ENCODE results near the gene PRR23A.

Gene PRR23A

DNA sequence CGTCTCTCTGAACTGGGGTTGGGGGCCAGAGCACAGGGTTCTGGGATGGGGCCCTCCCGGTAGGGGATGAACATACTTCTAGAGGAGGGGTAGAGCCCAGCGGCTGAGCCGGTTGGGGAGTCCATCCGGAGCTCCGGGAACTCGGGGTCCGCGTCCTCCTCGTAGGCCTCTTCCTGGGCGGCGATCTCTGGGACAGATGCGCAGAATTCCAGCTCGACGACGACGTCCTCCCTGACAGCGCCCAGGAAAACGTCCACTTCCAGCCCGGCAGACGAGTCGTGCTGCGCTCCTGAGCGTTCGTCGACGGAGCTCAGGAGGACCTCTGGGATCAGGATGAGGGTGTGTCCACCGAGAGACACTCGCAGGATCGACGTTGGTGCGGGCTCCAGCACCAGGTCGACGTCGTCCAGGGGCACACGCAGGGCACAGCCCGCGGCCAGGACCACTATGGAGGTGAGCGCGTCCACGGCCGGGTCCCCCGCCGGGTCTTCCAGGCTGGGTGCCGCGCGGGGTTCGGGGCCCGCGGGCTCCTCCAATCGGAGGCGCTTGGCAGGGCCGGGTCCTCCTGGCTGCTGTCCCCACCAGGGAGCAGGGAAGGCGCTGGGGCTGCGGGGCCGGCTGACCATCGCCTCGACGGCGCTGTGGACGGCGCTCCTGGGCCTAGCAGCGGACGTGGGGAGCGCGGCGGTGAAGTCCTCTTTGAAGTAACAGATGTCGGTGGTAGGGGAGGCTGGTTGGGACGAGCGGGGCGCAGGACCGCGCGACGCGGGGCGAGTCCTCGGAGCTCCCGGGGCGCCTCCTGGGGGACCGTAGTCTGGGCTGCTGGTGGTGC lies 14.2 kb upstream of the PRR23A start:
- Histone ChIP-seq H3K4me1 (ENCODE audit: control insufficient read depth, insufficient read depth, low read length) (no peaks in the 10 kb centered on the region), H3K36me3 (ENCODE audit: control insufficient read depth, insufficient read depth, low read length) (no peaks in the 10 kb centered on the region), H3K4me3 (ENCODE audit: low read length) (no peak overlapping the region), H3K9me3 (ENCODE audit: control insufficient read depth, insufficient read depth, low read length) (no peaks in the 10 kb centered on the region), H3K27me3 (ENCODE audit: control insufficient read depth, insufficient read depth, low read length) (no peaks in the 10 kb centered on the region), H3K27ac (ENCODE audit: low read length) (no peak overlapping the region)
- no CpG with 5 or more reads among the region's 81 CpGs for WGBS (ENCODE audit: insufficient coverage, insufficient read length)
- DNase-seq (ENCODE audit: low read depth, low spot score): no peak

DNA sequence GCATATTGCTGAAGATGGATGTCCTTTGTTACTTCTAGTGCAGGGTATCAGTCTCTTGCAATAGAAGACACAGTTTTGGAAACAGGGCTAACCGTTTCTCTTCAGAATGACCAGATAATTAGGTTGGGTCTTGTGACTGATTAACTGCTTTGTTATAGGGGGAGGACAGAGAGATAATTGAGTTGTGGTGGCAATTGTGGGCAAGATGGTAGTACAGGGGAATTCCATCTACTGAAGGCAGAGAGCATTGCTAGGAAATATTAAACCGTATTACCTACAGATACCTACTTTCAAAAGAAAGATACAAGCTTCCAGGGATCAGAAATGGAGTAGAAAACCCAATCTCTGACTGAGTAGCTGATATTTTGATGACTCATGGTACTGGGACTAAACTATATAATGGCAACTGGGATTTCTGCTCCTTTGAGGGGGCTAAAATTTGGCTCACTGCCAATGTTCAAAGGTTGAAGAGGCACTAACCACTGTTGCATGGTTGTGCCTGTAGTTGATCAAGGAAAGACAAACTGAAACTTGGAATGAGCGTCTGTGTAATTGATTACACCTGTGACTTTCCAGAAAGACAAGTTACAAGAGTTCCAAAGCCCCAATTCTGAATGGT lies 10.5 kb upstream of the PRR23A start:
- no peaks in the 10 kb centered on the region for H3K36me3 ChIP-seq (ENCODE audit: control insufficient read depth, insufficient read depth, low read length)
- H3K9me3 ChIP-seq (ENCODE audit: control insufficient read depth, insufficient read depth, low read length): no peaks in the 10 kb centered on the region
- no peak for DNase-seq (ENCODE audit: low read depth, low spot score)
- no peak overlapping the region for H3K27ac ChIP-seq (ENCODE audit: low read length)
- no peak overlapping the region for H3K4me3 ChIP-seq (ENCODE audit: low read length)
- H3K27me3 ChIP-seq (ENCODE audit: control insufficient read depth, insufficient read depth, low read length): no peaks in the 10 kb centered on the region
- H3K4me1 ChIP-seq (ENCODE audit: control insufficient read depth, insufficient read depth, low read length): no peaks in the 10 kb centered on the region
- WGBS (ENCODE audit: insufficient coverage, insufficient read length): no CpG with 5 or more reads among the region's 3 CpGs

DNA sequence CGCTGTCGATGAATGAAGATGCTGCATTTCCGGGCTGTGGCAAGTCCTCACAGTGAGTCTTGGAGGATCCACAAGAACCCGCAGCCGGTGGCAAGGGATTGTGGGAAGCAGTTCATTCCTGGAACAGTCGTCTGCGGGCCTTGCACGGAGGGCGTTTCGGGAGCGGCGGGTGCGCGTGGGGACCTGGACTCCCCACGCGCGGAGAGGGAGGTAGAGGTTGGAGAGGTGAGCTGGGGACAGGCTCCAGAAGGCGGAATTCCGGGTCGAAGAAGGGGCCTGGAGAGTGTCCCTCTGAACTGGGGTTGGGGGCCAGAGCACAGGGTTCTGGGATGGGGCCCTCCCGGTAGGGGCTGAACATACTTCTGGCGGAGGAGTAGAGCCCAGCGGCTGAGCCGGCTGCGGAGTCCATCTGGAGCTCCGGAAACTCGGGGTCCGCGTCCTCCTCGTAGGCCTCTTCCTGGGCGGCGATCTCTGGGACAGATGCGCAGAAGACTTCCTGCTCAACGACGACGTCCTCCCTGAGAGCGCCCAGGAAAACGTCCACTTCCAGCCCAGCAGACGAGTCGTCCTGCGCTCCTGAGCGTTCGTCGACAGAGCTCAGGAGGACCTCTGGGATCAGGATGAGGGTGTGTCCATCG lies 593 bp downstream of the PRR23A start:
- Histone ChIP-seq H3K4me1 (ENCODE audit: control insufficient read depth, insufficient read depth, low read length) (no peaks in the 10 kb centered on the region), H3K27me3 (ENCODE audit: control insufficient read depth, insufficient read depth, low read length) (no peaks in the 10 kb centered on the region), H3K27ac (ENCODE audit: low read length) (no peak overlapping the region), H3K36me3 (ENCODE audit: control insufficient read depth, insufficient read depth, low read length) (no peaks in the 10 kb centered on the region), H3K4me3 (ENCODE audit: low read length) (no peak overlapping the region), H3K9me3 (ENCODE audit: control insufficient read depth, insufficient read depth, low read length) (no peaks in the 10 kb centered on the region)
- no peak for DNase-seq (ENCODE audit: low read depth, low spot score)
- WGBS (ENCODE audit: insufficient coverage, insufficient read length): no CpG with 5 or more reads among the region's 45 CpGs

DNA sequence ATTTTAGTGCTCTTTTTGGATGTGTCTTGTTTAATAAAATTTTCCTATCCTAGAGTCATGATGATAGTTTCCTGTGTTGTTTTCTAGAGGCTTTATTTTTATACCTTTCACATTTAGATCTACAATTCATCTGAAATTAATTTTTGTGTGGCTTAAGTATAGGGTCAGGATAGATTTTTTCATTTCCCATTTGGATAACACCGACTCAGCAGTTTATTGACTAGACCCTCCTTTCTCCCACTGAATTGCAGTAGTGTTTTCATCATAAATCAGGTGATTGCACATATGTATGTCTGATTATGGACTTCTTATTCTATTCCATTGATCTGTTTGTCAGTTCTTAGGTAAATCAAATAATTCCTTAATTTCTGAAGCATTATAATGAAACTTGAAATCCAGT lies 10.4 kb downstream of the PRR23A start:
- H3K4me1 ChIP-seq (ENCODE audit: control insufficient read depth, insufficient read depth, low read length): no peaks in the 10 kb centered on the region
- H3K27me3 ChIP-seq (ENCODE audit: control insufficient read depth, insufficient read depth, low read length): no peaks in the 10 kb centered on the region
- no peak overlapping the region for H3K27ac ChIP-seq (ENCODE audit: low read length)
- no peaks in the 10 kb centered on the region for H3K9me3 ChIP-seq (ENCODE audit: control insufficient read depth, insufficient read depth, low read length)
- DNase-seq (ENCODE audit: low read depth, low spot score): no peak
- no CpG with 5 or more reads among the region's 1 CpG for WGBS (ENCODE audit: insufficient coverage, insufficient read length)
- no peaks in the 10 kb centered on the region for H3K36me3 ChIP-seq (ENCODE audit: control insufficient read depth, insufficient read depth, low read length)
- no peak overlapping the region for H3K4me3 ChIP-seq (ENCODE audit: low read length)

DNA sequence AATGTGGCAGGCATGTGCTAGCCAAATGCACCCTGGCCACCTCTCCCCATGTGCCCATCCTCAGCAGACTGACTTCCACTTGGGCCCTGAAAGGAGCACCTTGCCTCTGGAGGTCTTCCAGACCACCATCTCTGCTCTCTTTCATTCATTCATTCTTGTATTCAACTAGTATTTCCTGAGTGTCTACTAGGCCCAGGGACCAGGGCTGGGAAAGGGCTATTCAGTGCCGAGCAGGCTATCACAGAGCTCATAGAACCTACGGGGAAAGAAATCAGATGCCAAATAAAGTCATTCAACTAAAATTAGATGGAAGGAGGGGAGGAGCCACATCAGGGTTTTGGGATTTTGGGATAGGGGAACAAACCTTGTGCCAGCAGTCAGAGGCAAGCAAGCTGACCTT lies 18.9 kb downstream of the PRR23A start:
- H3K36me3 ChIP-seq (ENCODE audit: control insufficient read depth, insufficient read depth, low read length): no peaks in the 10 kb centered on the region
- no CpG with 5 or more reads among the region's 2 CpGs for WGBS (ENCODE audit: insufficient coverage, insufficient read length)
- H3K4me3 ChIP-seq (ENCODE audit: low read length): no peak overlapping the region
- H3K27me3 ChIP-seq (ENCODE audit: control insufficient read depth, insufficient read depth, low read length): no peaks in the 10 kb centered on the region
- H3K27ac ChIP-seq (ENCODE audit: low read length): no peak overlapping the region
- no peaks in the 10 kb centered on the region for H3K4me1 ChIP-seq (ENCODE audit: control insufficient read depth, insufficient read depth, low read length)
- no peaks in the 10 kb centered on the region for H3K9me3 ChIP-seq (ENCODE audit: control insufficient read depth, insufficient read depth, low read length)
- no peak for DNase-seq (ENCODE audit: low read depth, low spot score)

DNA sequence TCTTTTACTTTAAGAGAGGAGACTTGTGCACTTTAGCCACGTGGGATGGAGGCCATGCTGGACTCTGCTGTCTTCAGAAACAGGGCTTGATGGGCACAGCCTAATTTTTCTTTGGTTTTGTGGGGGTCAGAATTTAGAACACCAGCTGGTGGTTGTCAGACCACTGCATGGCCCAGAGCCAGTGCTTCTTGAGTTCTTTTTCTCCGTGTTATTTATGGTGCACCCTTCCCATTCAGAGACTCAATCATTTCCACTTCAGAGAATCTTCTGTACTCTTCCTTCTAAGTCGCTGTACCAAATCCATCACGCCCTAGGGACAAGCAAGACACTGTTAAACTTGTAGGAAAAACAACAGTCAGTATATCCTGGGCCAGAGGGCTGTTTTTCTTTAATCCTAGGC lies 20.1 kb downstream of the PRR23A start:
- H3K4me1 ChIP-seq (ENCODE audit: control insufficient read depth, insufficient read depth, low read length): no peaks in the 10 kb centered on the region
- no CpG with 5 or more reads among the region's 4 CpGs for WGBS (ENCODE audit: insufficient coverage, insufficient read length)
- DNase-seq (ENCODE audit: low read depth, low spot score): no peak

DNA sequence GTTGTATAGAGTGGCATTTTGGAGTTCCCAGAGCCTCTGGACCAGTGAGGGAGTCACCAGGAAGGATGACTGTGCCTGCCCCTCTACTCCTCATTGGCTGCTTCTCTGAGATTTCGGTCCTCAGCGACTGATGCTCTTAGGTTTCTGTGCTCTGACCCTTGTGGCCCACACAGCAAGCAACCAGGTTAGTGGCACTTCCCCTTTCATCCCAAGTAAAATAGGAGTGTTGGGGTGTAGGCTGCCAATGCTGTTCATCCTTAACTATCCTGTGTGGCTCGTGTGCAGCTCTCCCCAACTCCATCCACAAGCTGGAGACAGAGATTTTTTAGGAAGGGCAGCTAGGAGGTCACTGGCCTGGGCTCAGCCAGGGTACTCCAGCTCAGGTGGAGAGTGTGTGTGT lies 21.3 kb downstream of the PRR23A start:
- WGBS (ENCODE audit: insufficient coverage, insufficient read length): no CpG with 5 or more reads among the region's 3 CpGs
- Histone ChIP-seq H3K36me3 (ENCODE audit: control insufficient read depth, insufficient read depth, low read length) (no peaks in the 10 kb centered on the region), H3K4me1 (ENCODE audit: control insufficient read depth, insufficient read depth, low read length) (no peaks in the 10 kb centered on the region), H3K27ac (ENCODE audit: low read length) (no peak overlapping the region), H3K4me3 (ENCODE audit: low read length) (no peak overlapping the region), H3K9me3 (ENCODE audit: control insufficient read depth, insufficient read depth, low read length) (no peaks in the 10 kb centered on the region), H3K27me3 (ENCODE audit: control insufficient read depth, insufficient read depth, low read length) (no peaks in the 10 kb centered on the region)
- no peak for DNase-seq (ENCODE audit: low read depth, low spot score)

More for the DNA sequence above, 20.1 kb downstream of the PRR23A start:
- Histone ChIP-seq H3K9me3 (ENCODE audit: control insufficient read depth, insufficient read depth, low read length) (no peaks in the 10 kb centered on the region), H3K27ac (ENCODE audit: low read length) (no peak overlapping the region), H3K27me3 (ENCODE audit: control insufficient read depth, insufficient read depth, low read length) (no peaks in the 10 kb centered on the region), H3K4me3 (ENCODE audit: low read length) (no peak overlapping the region), H3K36me3 (ENCODE audit: control insufficient read depth, insufficient read depth, low read length) (no peaks in the 10 kb centered on the region)

DNA sequence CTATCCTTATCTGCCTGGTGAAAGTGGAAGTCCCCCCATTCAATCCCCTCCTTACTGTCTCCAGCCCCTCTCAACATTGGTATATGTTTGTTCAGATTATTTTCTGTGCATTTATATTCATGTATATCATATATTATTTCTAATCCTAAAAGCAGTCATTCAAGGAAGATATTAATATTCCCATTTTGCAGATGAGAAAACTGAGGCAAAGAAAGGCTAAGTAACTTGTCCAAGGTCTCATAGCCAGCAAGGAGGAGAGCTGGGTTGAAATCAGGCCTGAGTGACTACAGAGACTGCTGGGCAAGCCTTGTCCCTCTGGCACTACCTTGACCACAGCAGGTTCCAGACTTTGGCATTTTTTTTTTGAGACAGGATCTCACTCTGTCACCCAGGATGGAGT lies 30.0 kb downstream of the PRR23A start:
- no peaks in the 10 kb centered on the region for H3K9me3 ChIP-seq (ENCODE audit: control insufficient read depth, insufficient read depth, low read length)
- no peaks in the 10 kb centered on the region for H3K4me1 ChIP-seq (ENCODE audit: control insufficient read depth, insufficient read depth, low read length)
- no peaks in the 10 kb centered on the region for H3K27me3 ChIP-seq (ENCODE audit: control insufficient read depth, insufficient read depth, low read length)
- no peaks in the 10 kb centered on the region for H3K36me3 ChIP-seq (ENCODE audit: control insufficient read depth, insufficient read depth, low read length)
- no peak overlapping the region for H3K27ac ChIP-seq (ENCODE audit: low read length)
- no peak for DNase-seq (ENCODE audit: low read depth, low spot score)
- H3K4me3 ChIP-seq (ENCODE audit: low read length): no peak overlapping the region

DNA sequence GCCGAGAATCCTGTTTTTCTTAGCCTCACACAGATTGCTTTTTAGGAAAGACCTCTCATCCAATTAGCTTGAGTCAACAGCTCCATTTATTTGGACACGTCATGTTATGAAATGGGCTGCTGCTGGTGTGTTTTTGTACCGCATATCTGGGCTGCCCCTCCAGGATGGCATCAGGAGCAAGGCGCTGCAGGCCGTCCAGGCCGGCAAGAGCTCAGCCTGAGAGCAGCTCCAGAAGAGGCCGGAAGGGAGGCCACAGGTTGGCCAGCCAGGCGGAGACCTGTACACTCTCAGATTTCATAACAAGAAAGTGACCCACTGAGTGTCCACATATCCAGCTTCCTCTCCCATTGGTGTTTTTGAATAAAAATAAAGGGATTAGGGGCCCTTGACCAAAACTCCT lies 30.7 kb downstream of the PRR23A start:
- Histone ChIP-seq H3K9me3 (ENCODE audit: control insufficient read depth, insufficient read depth, low read length) (no peaks in the 10 kb centered on the region), H3K4me1 (ENCODE audit: control insufficient read depth, insufficient read depth, low read length) (no peaks in the 10 kb centered on the region), H3K4me3 (ENCODE audit: low read length) (no peak overlapping the region), H3K27me3 (ENCODE audit: control insufficient read depth, insufficient read depth, low read length) (no peaks in the 10 kb centered on the region), H3K27ac (ENCODE audit: low read length) (no peak overlapping the region), H3K36me3 (ENCODE audit: control insufficient read depth, insufficient read depth, low read length) (no peaks in the 10 kb centered on the region)
- DNase-seq (ENCODE audit: low read depth, low spot score): no peak
- WGBS (ENCODE audit: insufficient coverage, insufficient read length): no CpG with 5 or more reads among the region's 8 CpGs

DNA sequence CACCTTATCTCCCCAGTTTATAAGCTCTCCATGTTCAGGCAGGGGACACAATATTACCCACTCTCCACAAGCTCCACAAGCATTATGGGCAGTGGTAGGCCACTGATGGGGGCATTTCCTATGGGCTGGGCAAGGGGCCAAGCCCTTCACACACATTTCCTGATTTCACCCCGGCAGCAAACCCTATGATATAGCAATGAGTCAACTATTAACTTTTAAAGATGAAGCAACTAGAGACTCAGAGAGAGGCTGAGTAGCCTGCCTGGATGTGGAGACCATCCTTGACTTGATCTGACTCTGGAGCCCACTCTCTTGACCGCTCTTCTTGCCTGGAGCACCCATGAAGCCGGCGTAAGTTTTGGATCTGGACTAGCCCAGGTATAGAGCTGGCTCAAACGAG lies 31.6 kb downstream of the PRR23A start:
- Histone ChIP-seq H3K27me3 (ENCODE audit: control insufficient read depth, insufficient read depth, low read length) (no peaks in the 10 kb centered on the region), H3K4me1 (ENCODE audit: control insufficient read depth, insufficient read depth, low read length) (no peaks in the 10 kb centered on the region), H3K27ac (ENCODE audit: low read length) (no peak overlapping the region), H3K9me3 (ENCODE audit: control insufficient read depth, insufficient read depth, low read length) (no peaks in the 10 kb centered on the region), H3K4me3 (ENCODE audit: low read length) (no peak overlapping the region), H3K36me3 (ENCODE audit: control insufficient read depth, insufficient read depth, low read length) (no peaks in the 10 kb centered on the region)
- DNase-seq (ENCODE audit: low read depth, low spot score): no peak
- WGBS (ENCODE audit: insufficient coverage, insufficient read length): no CpG with 5 or more reads among the region's 5 CpGs
